ENCODE results near the gene ABCE1. TPM values are rescaled to one million over a fixed set of nuclear protein-coding genes. Genes with fewer than 3 reads are reported as not detected.

ABCE1 gene
- polyA plus RNA-seq, 2 of the 4 experiments (the other 2 are of a cell fraction): 113 to 120 TPM

- ChIA-PET CTCF (interaction anchor here (0.6 to 0.7 kb wide), 2 partner anchors 10 to 698 kb away, joined by 3 to 6 read pairs; no protein-coding TSS in a partner anchor), POLR2A (no interaction called here)
- Histone ChIP-seq H3K27ac (no peak overlapping the region), H3K4me2 (no peak overlapping the region), H3K9me3 (no peaks in the 10 kb centered on the region), H3K4me3 (no peak overlapping the region), H3K4me1 (no peaks in the 10 kb centered on the region)
- ATAC-seq: no peak
- FAIRE-seq: no peak
- DNase-seq (ENCODE audit: low read depth in 1 of 2, low spot score in 1 of 2): no peak
- TF ChIP-seq MYC (IDR thresholded peaks at IDR 0.05; ENCODE audit: borderline replicate concordance, low read length) (no peak), MAZ (IDR thresholded peaks at IDR 0.05; ENCODE audit: borderline replicate concordance, low read depth, low read length) (no peak), TP53 (CRISPR knock-in tag; IDR thresholded peaks at IDR 0.05) (no peak), HOXA7 (CRISPR knock-in tag; IDR thresholded peaks at IDR 0.05) (no peak), JUNB (IDR thresholded peaks at IDR 0.05) (no peak), BHLHE40 (IDR thresholded peaks at IDR 0.05; ENCODE audit: low read depth, low read length) (no peak), SMC3 (IDR thresholded peaks at IDR 0.05) (no peak), FOSL2 (IDR thresholded peaks at IDR 0.05) (no peak), FOSL2 (CRISPR knock-in tag; IDR thresholded peaks at IDR 0.05) (no peak), EP300 (IDR thresholded peaks at IDR 0.05) (no peak)
- WGBS (ENCODE audit: missing lambda C conversion rate): 95% methylated on average over 5 of the region's 5 CpGs
Measured at GRCh38 chr4:145055533-145056257, 42.4 kb upstream of the ABCE1 start.

- TF ChIP-seq ZC3H11A (IDR thresholded peaks at IDR 0.05) (no peak), CEBPB (IDR thresholded peaks at IDR 0.05) (0 out of 4 replicates have a peak, but pooled peaks of 1 of the 2 experiments have one; percentile 10)
- Histone ChIP-seq H3K4me2 (no peak overlapping the region), H3K9me3 (no peaks in the 10 kb centered on the region), H3K4me1 (no peaks in the 10 kb centered on the region), H3K4me3 (no peak overlapping the region), H3K27ac (no peak overlapping the region)
- ChIA-PET POLR2A (no interaction called here), CTCF (no interaction called here)
- DNase-seq (ENCODE audit: low read depth in 1 of 2, low spot score in 1 of 2): no peak
- no peak for ATAC-seq
- WGBS (ENCODE audit: missing lambda C conversion rate): 94% methylated on average over 6 of the region's 6 CpGs
- no peak for FAIRE-seq
Measured at GRCh38 chr4:145056325-145057130, 41.6 kb upstream of the ABCE1 start.

- no peak for FAIRE-seq
- TF ChIP-seq JUNB (IDR thresholded peaks at IDR 0.05) (no peak), JUN (IDR thresholded peaks at IDR 0.05) (no peak), KDM1A (IDR thresholded peaks at IDR 0.05; ENCODE audit: low read depth) (no peak), FOSL2 (IDR thresholded peaks at IDR 0.05) (no peak), FOSL2 (CRISPR knock-in tag; IDR thresholded peaks at IDR 0.05) (no peak), NFE2L2 (conservative IDR thresholded peaks at IDR 0.05; ENCODE audit: low read length) (no peak), ZSCAN20 (CRISPR knock-in tag; IDR thresholded peaks at IDR 0.05) (no peak), ATOH8 (CRISPR knock-in tag; IDR thresholded peaks at IDR 0.05; ENCODE audit: low read depth) (no peak), MAX (IDR thresholded peaks at IDR 0.05) (no peak), FOSB (CRISPR knock-in tag; IDR thresholded peaks at IDR 0.05) (no peak), TP53 (CRISPR knock-in tag; IDR thresholded peaks at IDR 0.05) (no peak), POLR2A (IDR thresholded peaks at IDR 0.05; ENCODE audit: low read length) (no peak), HOXB5 (CRISPR knock-in tag; IDR thresholded peaks at IDR 0.05) (no peak), HMGXB4 (CRISPR knock-in tag; IDR thresholded peaks at IDR 0.05; ENCODE audit: borderline replicate concordance) (no peak)
- no peak for ATAC-seq
- Histone ChIP-seq H3K27ac (no peak overlapping the region), H3K4me3 (no peak overlapping the region), H3K4me2 (no peak overlapping the region), H3K4me1 (no peaks in the 10 kb centered on the region), H3K9me3 (no peaks in the 10 kb centered on the region)
- CTCF ChIA-PET: no interaction called here
- no peak for DNase-seq (ENCODE audit: low read depth in 1 of 2, low spot score in 1 of 2)
- POLR2A ChIA-PET: no interaction called here
Measured at GRCh38 chr4:145058256-145058655, 39.9 kb upstream of the ABCE1 start.

All from A549 (cell line).